GM21390 (cell line): ENCODE data around the gene CYTH4.

Source experiments
- ATAC-seq: cut with Tn5 transposase; IDR thresholded peaks from one replicate; pipeline ENCODE4 v1.9.1; 2021; ENCODE audit not compliant: unreplicated experiment

Gene CYTH4

GRCh38 chr22:37288521-37288920 lies 6.2 kb downstream of the CYTH4 start:
- no peak for ATAC-seq

- ATAC-seq, result no peak
These were observed 6.9 kb downstream of the CYTH4 start for GRCh38 chr22:37289156-37289735.

- ATAC-seq, result no peak
These were observed 8.4 kb downstream of the CYTH4 start for GRCh38 chr22:37290737-37291136.

- ATAC-seq, result no peak
These were observed 9.4 kb downstream of the CYTH4 start for GRCh38 chr22:37291559-37292298.

- ATAC-seq, result no peak
These were observed 10.3 kb downstream of the CYTH4 start for GRCh38 chr22:37292641-37293040.

GRCh38 chr22:37293172-37293571 lies 10.9 kb downstream of the CYTH4 start:
- ATAC-seq, result no peak

- no peak for ATAC-seq
These were observed 12.4 kb downstream of the CYTH4 start for GRCh38 chr22:37294747-37295146.

GRCh38 chr22:37295213-37295886 lies 13.0 kb downstream of the CYTH4 start:
- ATAC-seq, result no peak

GRCh38 chr22:37295946-37296345 lies 13.6 kb downstream of the CYTH4 start:
- no peak for ATAC-seq

GRCh38 chr22:37298748-37299495 lies 16.6 kb downstream of the CYTH4 start:
- ATAC-seq, result no peak

GRCh38 chr22:37299969-37300509 lies 17.7 kb downstream of the CYTH4 start:
- ATAC-seq, result no peak

GRCh38 chr22:37300551-37301017 lies 18.3 kb downstream of the CYTH4 start:
- no peak for ATAC-seq

- no peak for ATAC-seq
These were observed 19.0 kb downstream of the CYTH4 start for GRCh38 chr22:37301144-37301830.

GRCh38 chr22:37302674-37303555 lies 20.6 kb downstream of the CYTH4 start:
- ATAC-seq, result no peak

GRCh38 chr22:37303821-37304274 lies 21.5 kb downstream of the CYTH4 start:
- ATAC-seq, result no peak

- no peak for ATAC-seq
These were observed 22.5 kb downstream of the CYTH4 start for GRCh38 chr22:37304595-37305343.

- no peak for ATAC-seq
These were observed 23.6 kb downstream of the CYTH4 start for GRCh38 chr22:37305887-37306286.

GRCh38 chr22:37306494-37306829 lies 24.2 kb downstream of the CYTH4 start:
- ATAC-seq, result no peak
